Natural killer cell treated with Interleukin-12 subunit alpha and Interleukin-12 subunit beta and Interleukin-15 and Interleukin-18, amount 100 ng/mL, for 72 hours (primary cell): ENCODE data around the gene LETMD1. TPM values are rescaled to one million over a fixed set of nuclear protein-coding genes. Genes with fewer than 3 reads are reported as not detected.

ENCODE experiments used
- ATAC-seq, 2 donors: fragments of 150-1000 bp; cut with Tn5 transposase in 1 of 2; sonication (Bioruptor Pico), chemical (Tn5 transposase) in 1 of 2; 2 replicates each; pipeline ENCODE4 v1.10.0; 2021
- DNase-seq: peaks from one replicate; pipeline ENCODE4 v3.0.0; 2022; ENCODE audit warnings: low spot score
- H3K27ac Mint-ChIP-seq, 2 donors: 1 replicate in 1 of 2; 2 replicates in 1 of 2; pipeline ENCODE4 v1.8.0; 2022; ENCODE audit warnings: mixed read lengths in 2 of 2, mild to moderate bottlenecking in 1 of 2, moderate library complexity in 1 of 2
- H3K27me3 Mint-ChIP-seq, 2 donors: 1 replicate in 1 of 2; 2 replicates in 1 of 2; pipeline ENCODE4 v1.8.0; 2022; ENCODE audit warnings: mixed read lengths in 2 of 2
- H3K36me3 Mint-ChIP-seq: one replicate; pipeline ENCODE4 v1.8.0; 2022; ENCODE audit warnings: mixed read lengths
- H3K4me1 Mint-ChIP-seq, 2 donors: 1 replicate in 1 of 2; 2 replicates in 1 of 2; pipeline ENCODE4 v1.8.0; 2022; ENCODE audit warnings: low read depth in 2 of 2, mixed read lengths in 2 of 2, mild to moderate bottlenecking in 1 of 2
- H3K4me3 Mint-ChIP-seq: one replicate; pipeline ENCODE4 v1.8.0; 2022; ENCODE audit warnings: mixed read lengths
- H3K9me3 Mint-ChIP-seq: 2 replicates; pipeline ENCODE4 v1.8.0; 2022; ENCODE audit warnings: mixed read lengths
- total RNA-seq, 2 donors: library from RNA; stranded (reverse); gene quantifications; one replicate each; pipeline ENCODE4 v1.2.3, GENCODE V29; 2022

LETMD1 gene
- total RNA-seq, 2 donors from 2014 or later, result 46.5 to 106 TPM

GRCh38 chr12:51103977-51104376, 55.9 kb downstream of the LETMD1 start:
- no peaks in the 10 kb centered on the region for H3K4me1 Mint-ChIP-seq
- H3K27me3 Mint-ChIP-seq, result no peaks in the 10 kb centered on the region
- H3K4me3 Mint-ChIP-seq, result no peak overlapping the region
- DNase-seq (no peak), ATAC-seq (no peak)
- H3K36me3 Mint-ChIP-seq, result peaks cover 14% of the 10 kb centered on the region
- no peaks in the 10 kb centered on the region for H3K9me3 Mint-ChIP-seq
- H3K27ac Mint-ChIP-seq, result no peak overlapping the region

- no peaks in the 10 kb centered on the region for H3K9me3 Mint-ChIP-seq
- H3K4me3 Mint-ChIP-seq, result no peak overlapping the region
- no peak overlapping the region for H3K27ac Mint-ChIP-seq
- no peak for DNase-seq
- no peaks in the 10 kb centered on the region for H3K4me1 Mint-ChIP-seq
- no peak for ATAC-seq
- peaks cover 10% of the 10 kb centered on the region for H3K36me3 Mint-ChIP-seq
- no peaks in the 10 kb centered on the region for H3K27me3 Mint-ChIP-seq
Observed at GRCh38 chr12:51108136-51108535, 60.0 kb downstream of the LETMD1 start.

Other genes with a start within 250 kb of the LETMD1 start
- not detected for gene TMPRSS12, start 205.4 kb upstream of the LETMD1 start, total RNA-seq
- gene HIGD1C, start 95.8 kb upstream of the LETMD1 start, total RNA-seq, result not detected
- gene SLC11A2, start 21.9 kb upstream of the LETMD1 start, total RNA-seq, result 10 to 100 TPM; 76.1 to 94.3 TPM
- gene CSRNP2, start 35.3 kb downstream of the LETMD1 start, total RNA-seq, result 10 to 100 TPM; 24.1 to 32.7 TPM
- 10 to 100 TPM; 33.0 to 46.0 TPM for gene TFCP2, start 124.8 kb downstream of the LETMD1 start, total RNA-seq
- gene POU6F1, start 169.7 kb downstream of the LETMD1 start, total RNA-seq, result 1 to 10 TPM; 3.6 to 5.3 TPM
- 100 to 1,000 TPM in 1 of 2 donors, 10 to 100 TPM in 1; 78.3 to 141 TPM for gene DAZAP2, start 190.5 kb downstream of the LETMD1 start, total RNA-seq
- gene SMAGP, start 222.1 kb downstream of the LETMD1 start, total RNA-seq, result 10 to 100 TPM in 1 of 2 donors, 1 to 10 TPM in 1; 3.8 to 11.5 TPM